Sigmoid colon (tissue), 7 donors: Measurements from ENCODE around the gene ZNF768. TPM values are rescaled to one million over a fixed set of nuclear protein-coding genes. Genes with fewer than 3 reads are reported as not detected.

Source experiments
- DNase-seq: peaks from one replicate; pipeline ENCODE4 v3.0.0-alpha.2; 2019
- H3K27ac ChIP-seq, 4 donors: fragments of 200-600 bp; sonication (generic); one replicate each; pipeline ENCODE4 v1.5.1; 2016 to 2019; ENCODE audit warnings: mild to moderate bottlenecking in 1 of 4
- H3K27me3 ChIP-seq, 3 donors: fragments of 200-600 bp; sonication (generic); one replicate each; pipeline ENCODE4 v1.5.1; 2019; ENCODE audit warnings: mild to moderate bottlenecking in 1 of 3
- H3K36me3 ChIP-seq, 4 donors: fragments of 200-600 bp; sonication (generic); one replicate each; pipeline ENCODE4 v1.5.1; 2016 to 2019
- H3K4me1 ChIP-seq, 4 donors: fragments of 200-600 bp; sonication (generic); one replicate each; pipeline ENCODE4 v1.5.1; 2017 to 2019
- H3K4me3 ChIP-seq, 4 donors: fragments of 200-600 bp; sonication (generic); one replicate each; pipeline ENCODE4 v1.5.1; 2017 to 2019; ENCODE audit warnings: mild to moderate bottlenecking in 2 of 4, moderate library complexity in 1 of 4
- H3K9me3 ChIP-seq, 4 donors: fragments of 200-600 bp in 3 of 4; sonication (generic) in 3 of 4; one replicate each; pipeline versions ENCODE4 v1.5.1 to v1.6.1; 2013 to 2019
- EP300 ChIP-seq, 4 donors: sonication (generic); formaldehyde crosslinking; IDR thresholded peaks; one replicate each; pipeline ENCODE4 v1.6.1; 2017; ENCODE audit warnings: antibody characterized with exemption in 4 of 4
- POLR2A ChIP-seq, 2 donors: fragments of 450-650 bp; IDR thresholded peaks; one replicate each; pipeline ENCODE4 v1.6.1; 2016; ENCODE audit warnings: antibody characterized with exemption in 2 of 2, mild to moderate bottlenecking in 2 of 2, moderate library complexity in 2 of 2
- POLR2AphosphoS5 ChIP-seq, 4 donors: sonication (generic); formaldehyde crosslinking; IDR thresholded peaks; one replicate each; pipeline ENCODE4 v1.6.1; 2017; ENCODE audit warnings: antibody characterized with exemption in 4 of 4
- whole genome bisulfite sequencing, 2 donors: extraction: QIAGEN DNeasy Blood & Tissue Kit; methylation state at CpG; one replicate each; pipeline ENCODE4 v1.1.7; 2013; 5-methylcytosine and 5-hydroxymethylcytosine counted together
- intact Hi-C: fragments of 100-400 bp; cut with DNase I; formaldehyde crosslinking; loops from one replicate; pipeline ENCODE4 v1.15.1; 2023
- polyA plus RNA-seq, 3 donors: library from polyadenylated mRNA; stranded (reverse); fragments of 200-250 nt; gene quantifications; one replicate each; pipeline ENCODE4 v1.2.3, GENCODE V29; 2013
- total RNA-seq, 4 donors: library from RNA; depleted of rRNA; stranded (reverse); fragments of >200 nt; gene quantifications; one replicate each; pipeline ENCODE4 v1.1.0, GENCODE V29; 2016
- TF ChIP-seq, protein P1 (sequence below), 4 experiments: fragments of 450-650 bp in 3 of 4; fragments of 200-600 bp in 1 of 4; IDR thresholded peaks; one replicate each; pipeline ENCODE4 v1.5.1; 2016 to 2019; ENCODE audit warnings: antibody characterized with exemption in 4 of 4, mild to moderate bottlenecking in 3 of 4, moderate library complexity in 2 of 4
- donor health status: healthy with polysubstance abuse.
- donor health status: Bipolar disorder and iron deficiency.
- donor health status: healthy.

ZNF768 gene
- total and polyA plus RNA-seq, 7 donors = 32.4 to 61.0 (median 48.2) TPM

DNA sequence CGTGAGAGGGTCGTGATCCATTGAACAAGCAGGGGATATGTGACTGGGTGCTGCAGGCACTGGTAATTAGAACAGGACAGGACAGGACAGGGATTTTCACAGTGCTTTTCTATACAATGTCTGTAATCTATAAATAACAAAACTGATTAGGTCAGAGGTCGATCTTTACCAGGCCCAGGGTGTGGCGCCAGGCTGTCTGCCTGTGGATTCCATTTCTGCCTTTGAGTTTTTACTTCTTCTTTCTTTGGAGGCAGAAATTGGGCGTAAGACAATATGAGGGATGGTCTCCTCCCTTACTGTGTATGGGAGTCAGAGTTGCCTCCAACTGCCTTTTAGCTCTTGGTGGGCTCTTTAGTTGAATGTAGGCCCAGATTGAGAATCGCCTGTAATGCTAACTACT is 33.3 kb upstream of the ZNF768 start:
- H3K36me3 ChIP-seq = peaks cover 10 to 15% (median 11%) of the 10 kb centered on the region in 4 donors
- H3K4me3 ChIP-seq = no peak overlapping the region
- intact Hi-C loops = loop anchor here (5.0 kb wide), 1 partner anchor 73 kb away; no protein-coding TSS in a partner anchor
- 84 to 90% methylated on average over 6 of the region's 6 CpGs for WGBS, 2 donors
- peaks cover 0 to 30% (median 25%) of the 10 kb centered on the region in 4 donors for H3K4me1 ChIP-seq
- no peak for DNase-seq
- H3K27ac ChIP-seq = no peak overlapping the region
- TF ChIP-seq POLR2AphosphoS5 (IDR thresholded peaks at IDR 0.05) (no peak), EP300 (IDR thresholded peaks at IDR 0.05) (no peak), POLR2A (IDR thresholded peaks at IDR 0.05) (no peak)
- TF ChIP-seq, protein P1, sequence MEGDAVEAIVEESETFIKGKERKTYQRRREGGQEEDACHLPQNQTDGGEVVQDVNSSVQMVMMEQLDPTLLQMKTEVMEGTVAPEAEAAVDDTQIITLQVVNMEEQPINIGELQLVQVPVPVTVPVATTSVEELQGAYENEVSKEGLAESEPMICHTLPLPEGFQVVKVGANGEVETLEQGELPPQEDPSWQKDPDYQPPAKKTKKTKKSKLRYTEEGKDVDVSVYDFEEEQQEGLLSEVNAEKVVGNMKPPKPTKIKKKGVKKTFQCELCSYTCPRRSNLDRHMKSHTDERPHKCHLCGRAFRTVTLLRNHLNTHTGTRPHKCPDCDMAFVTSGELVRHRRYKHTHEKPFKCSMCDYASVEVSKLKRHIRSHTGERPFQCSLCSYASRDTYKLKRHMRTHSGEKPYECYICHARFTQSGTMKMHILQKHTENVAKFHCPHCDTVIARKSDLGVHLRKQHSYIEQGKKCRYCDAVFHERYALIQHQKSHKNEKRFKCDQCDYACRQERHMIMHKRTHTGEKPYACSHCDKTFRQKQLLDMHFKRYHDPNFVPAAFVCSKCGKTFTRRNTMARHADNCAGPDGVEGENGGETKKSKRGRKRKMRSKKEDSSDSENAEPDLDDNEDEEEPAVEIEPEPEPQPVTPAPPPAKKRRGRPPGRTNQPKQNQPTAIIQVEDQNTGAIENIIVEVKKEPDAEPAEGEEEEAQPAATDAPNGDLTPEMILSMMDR (IDR thresholded peaks at IDR 0.05) = no peak
- H3K27me3 ChIP-seq = no peaks in the 10 kb centered on the region
- H3K9me3 ChIP-seq = no peaks in the 10 kb centered on the region

DNA sequence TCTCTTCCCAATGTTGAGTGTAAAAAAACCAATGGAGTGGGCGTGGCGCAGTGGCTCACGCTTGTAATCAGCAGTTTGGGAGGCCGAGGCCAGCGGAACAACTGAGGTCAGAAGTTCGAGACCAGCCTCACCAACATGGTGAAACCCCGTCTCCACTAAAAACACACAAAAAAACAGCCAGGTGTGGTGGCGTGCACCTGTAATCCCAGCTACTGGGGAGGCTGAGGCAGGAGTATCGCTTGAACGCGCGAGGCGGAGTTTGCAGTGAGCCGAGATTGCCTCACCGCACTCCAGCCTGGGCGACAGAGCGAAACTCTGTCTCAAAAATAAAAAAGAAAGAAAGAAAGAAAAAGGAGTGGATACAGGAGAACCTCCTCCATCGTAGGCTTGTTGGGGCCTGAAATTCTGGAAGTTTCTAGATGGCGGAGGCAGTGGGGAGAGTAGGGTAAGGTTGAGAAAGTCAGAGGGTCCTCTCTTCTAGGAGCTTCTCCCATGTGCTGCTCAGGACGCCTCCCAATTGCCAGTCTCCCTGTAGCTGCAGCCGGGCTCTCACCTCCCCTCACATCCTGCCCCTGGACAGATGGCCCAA is 32.5 kb upstream of the ZNF768 start:
- H3K4me1 ChIP-seq = peaks cover 0 to 30% (median 25%) of the 10 kb centered on the region in 4 donors
- peak overlapping the region in 3 of 4 donors; percentile 84 to 87 (median 84) for H3K4me3 ChIP-seq
- peak overlapping the region; percentile 89 to 98 (median 96) for H3K27ac ChIP-seq
- no peaks in the 10 kb centered on the region for H3K27me3 ChIP-seq
- 74 to 87% methylated on average over 21 of the region's 21 CpGs for WGBS, 2 donors
- H3K36me3 ChIP-seq = peaks cover 11 to 23% (median 13%) of the 10 kb centered on the region in 4 donors
- H3K9me3 ChIP-seq = no peaks in the 10 kb centered on the region
- no peak for DNase-seq
- TF ChIP-seq, protein P1 (IDR thresholded peaks at IDR 0.05) = no peak
- TF ChIP-seq POLR2A (IDR thresholded peaks at IDR 0.05) = no peak
- TF ChIP-seq EP300 (IDR thresholded peaks at IDR 0.05) = no peak
- TF ChIP-seq POLR2AphosphoS5 (IDR thresholded peaks at IDR 0.05) = no peak
- intact Hi-C loops = loop anchor here (1.0 to 5.0 kb wide), 3 partner anchors 12 to 73 kb away; partner anchors contain the start of genes ZNF688 and ZNF785

DNA sequence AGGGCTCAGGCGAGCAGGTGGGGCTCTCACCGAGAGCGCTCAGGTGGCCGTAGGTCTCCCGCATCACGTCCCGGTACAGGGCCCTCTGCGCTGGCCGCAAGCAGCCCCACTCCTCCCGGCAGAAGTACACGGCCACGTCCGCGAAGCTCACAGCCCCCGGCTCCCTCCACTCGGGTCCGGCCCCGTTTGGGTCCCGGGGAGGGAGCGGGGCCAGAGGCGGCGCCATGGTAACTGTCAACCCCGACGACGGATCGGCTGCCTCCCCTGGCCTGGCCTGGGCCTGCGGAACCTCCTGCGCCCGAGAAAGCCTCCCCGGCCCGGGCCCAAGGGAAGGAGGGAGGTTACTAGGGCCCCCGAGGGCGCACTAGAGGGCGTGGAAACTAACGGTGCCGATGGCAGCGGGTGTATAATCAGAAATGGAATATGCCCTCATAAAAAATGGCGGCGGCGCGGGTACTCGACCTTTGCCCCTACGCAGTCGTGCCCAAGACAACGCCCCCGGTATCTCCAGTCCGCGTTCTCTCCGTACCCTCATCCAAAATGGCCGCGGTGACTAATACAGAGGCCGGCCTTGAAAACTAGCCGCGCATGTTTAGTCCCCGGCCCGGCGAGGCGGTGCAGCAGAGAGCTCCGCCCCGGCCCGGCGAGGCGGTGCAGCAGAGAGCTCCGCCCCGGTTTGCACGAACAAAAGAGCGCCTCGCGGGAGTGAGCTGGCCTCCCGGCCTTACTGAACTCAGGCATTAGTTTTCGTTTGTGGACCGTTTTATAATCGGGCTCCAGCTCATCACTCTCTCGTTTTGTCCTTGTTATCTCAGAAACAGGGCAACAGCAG is 31.8 kb upstream of the ZNF768 start, which contains the start of gene ZNF764:
TSS of gene ZNF764 (minus strand) at position 418 of the 832 bp plus-strand sequence. CDS start at position 226, 192 bp downstream.
- Histone ChIP-seq H3K9me3 (no peaks in the 10 kb centered on the region), H3K36me3 (peaks cover 11 to 24% (median 13%) of the 10 kb centered on the region in 4 donors), H3K27me3 (no peaks in the 10 kb centered on the region), H3K4me1 (peaks cover 0 to 32% (median 28%) of the 10 kb centered on the region in 4 donors), H3K4me3 (peak within 1 kb of the TSS; percentile 49 to 87 (median 84)), H3K27ac (peak within 1 kb of the TSS; percentile 89 to 98 (median 96))
- peak; percentile 99 for DNase-seq
- TF ChIP-seq, protein P1 (IDR thresholded peaks at IDR 0.05) = no peak
- TF ChIP-seq EP300 (IDR thresholded peaks at IDR 0.05) = no peak
- peak; percentile 55 to 81 (median 74) for TF ChIP-seq POLR2AphosphoS5 (IDR thresholded peaks at IDR 0.05)
- TF ChIP-seq POLR2A (IDR thresholded peaks at IDR 0.05) = peak in 1 of 2 donors; percentile 22
- WGBS, 2 donors = 0% methylated on average over 74 of the region's 74 CpGs
- intact Hi-C loops = loop anchor here (1.0 to 5.0 kb wide), 4 partner anchors 13 to 74 kb away; partner anchors contain the start of genes ZNF688 and ZNF785

DNA sequence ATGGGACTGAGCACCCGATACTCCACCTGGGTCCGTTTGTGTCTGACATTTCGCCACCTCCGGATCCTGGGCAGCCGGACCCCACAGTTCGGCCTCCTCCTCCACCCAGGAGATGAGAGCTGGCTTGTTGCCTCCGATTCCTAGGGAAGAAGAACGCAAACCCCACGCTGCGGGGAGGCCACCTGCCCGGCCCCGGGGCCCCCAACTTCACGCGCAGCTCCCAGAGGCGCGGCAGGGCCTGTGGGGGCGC is 31.3 kb upstream of the ZNF768 start:
- DNase-seq = peak; percentile 75
- H3K36me3 ChIP-seq = peaks cover 11 to 24% (median 13%) of the 10 kb centered on the region in 4 donors
- peaks cover 0 to 33% (median 28%) of the 10 kb centered on the region in 4 donors for H3K4me1 ChIP-seq
- H3K27ac ChIP-seq = peak overlapping the region; percentile 89 to 98 (median 96)
- no peaks in the 10 kb centered on the region for H3K27me3 ChIP-seq
- 0 to 1% methylated on average over 17 of the region's 17 CpGs for WGBS, 2 donors
- intact Hi-C loops = loop anchor here (1.0 to 5.0 kb wide), 2 partner anchors 22 to 75 kb away; no protein-coding TSS in a partner anchor
- no peaks in the 10 kb centered on the region for H3K9me3 ChIP-seq
- H3K4me3 ChIP-seq = peak overlapping the region; percentile 49 to 87 (median 84)
- TF ChIP-seq, protein P1 (IDR thresholded peaks at IDR 0.05) = no peak
- TF ChIP-seq POLR2A (IDR thresholded peaks at IDR 0.05) = no peak
- TF ChIP-seq POLR2AphosphoS5 (IDR thresholded peaks at IDR 0.05) = no peak
- TF ChIP-seq EP300 (IDR thresholded peaks at IDR 0.05) = no peak
